ENCODE measurements around the gene TMPRSS2.

The TMPRSS2 gene

DNA sequence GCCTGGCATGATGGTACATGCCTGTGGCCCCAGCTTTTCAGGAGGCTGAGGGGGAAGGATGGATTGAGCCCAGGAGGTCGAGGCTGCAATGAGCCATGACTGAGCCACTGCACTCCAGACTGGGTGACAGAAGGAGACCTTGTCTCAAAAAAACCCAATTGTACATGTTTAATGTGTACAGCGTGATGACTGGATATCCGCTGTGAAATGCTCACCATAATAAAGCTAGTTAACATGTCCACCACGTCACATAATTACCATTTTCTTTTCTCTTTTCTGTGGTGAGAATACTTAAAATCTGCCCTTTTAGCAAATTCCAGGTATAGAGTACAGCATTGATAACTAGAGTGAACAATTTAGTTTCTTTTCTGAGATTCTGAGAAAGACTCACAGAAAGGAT, 24.0 kb downstream of the TMPRSS2 start:
- no peak overlapping the region for H3K4me2 ChIP-seq

DNA sequence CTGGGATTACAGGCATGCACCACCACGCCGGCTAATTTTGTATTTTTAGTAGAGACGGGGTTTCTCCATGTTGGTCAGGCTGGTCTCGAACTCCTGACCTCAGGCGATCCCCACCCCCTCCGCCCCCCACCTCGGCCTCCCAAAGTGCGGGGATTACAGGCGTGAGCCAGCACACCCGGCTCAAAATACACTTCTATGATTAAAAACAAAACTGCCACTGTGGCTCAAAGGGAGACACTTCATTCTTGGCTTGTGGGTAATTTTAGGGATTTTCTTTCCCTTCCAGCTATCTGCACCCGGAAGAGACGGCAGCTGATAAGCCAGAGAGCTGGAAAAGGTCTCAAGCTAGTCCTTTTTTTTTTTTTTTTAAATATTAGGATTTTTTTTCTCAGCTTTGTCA, 24.5 kb downstream of the TMPRSS2 start:
- H3K27ac ChIP-seq, result no peak overlapping the region
- no peaks in the 10 kb centered on the region for H3K36me3 ChIP-seq
- H3K9ac ChIP-seq, result no peak overlapping the region
- no peaks in the 10 kb centered on the region for H3K9me3 ChIP-seq
- no peak for TF ChIP-seq Cebpa-rat (IDR thresholded peaks at IDR 0.05)
- H3K4me2 ChIP-seq, result no peak overlapping the region
- peaks cover 26% of the 10 kb centered on the region for H3K4me1 ChIP-seq
- no peak overlapping the region for H3K4me3 ChIP-seq
- no peaks in the 10 kb centered on the region for H3K27me3 ChIP-seq
- H4K20me1 ChIP-seq, result no peaks in the 10 kb centered on the region

More for the DNA sequence above, 24.0 kb downstream of the TMPRSS2 start:
- no peak for TF ChIP-seq Cebpa-rat (IDR thresholded peaks at IDR 0.05)
- no peaks in the 10 kb centered on the region for H3K36me3 ChIP-seq
- H3K27ac ChIP-seq, result no peak overlapping the region
- no peaks in the 10 kb centered on the region for H3K9me3 ChIP-seq
- H3K27me3 ChIP-seq, result no peaks in the 10 kb centered on the region
- H3K4me3 ChIP-seq, result no peak overlapping the region
- no peaks in the 10 kb centered on the region for H4K20me1 ChIP-seq
- no peak overlapping the region for H3K9ac ChIP-seq
- peaks cover 21% of the 10 kb centered on the region for H3K4me1 ChIP-seq

DNA sequence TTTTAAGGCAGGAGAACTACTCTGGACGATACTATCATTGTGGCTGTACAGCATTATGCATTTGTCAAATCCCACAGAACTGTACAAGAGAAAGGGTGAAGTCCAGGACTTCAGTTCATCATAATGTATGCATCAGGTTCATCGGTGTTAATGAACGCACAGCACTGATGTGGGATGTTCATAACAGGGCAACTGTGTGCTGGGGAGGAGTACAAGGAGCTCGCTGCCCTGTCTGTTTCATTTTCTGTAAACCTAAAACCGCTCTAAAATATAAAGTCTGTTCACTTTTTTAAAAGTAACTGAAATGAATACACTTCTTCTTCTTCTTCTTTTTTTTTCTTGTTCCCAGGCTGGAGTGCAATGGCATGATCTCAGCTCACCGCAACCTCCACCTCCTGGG, 25.0 kb downstream of the TMPRSS2 start:
- Histone ChIP-seq H4K20me1 (no peaks in the 10 kb centered on the region), H3K27me3 (no peaks in the 10 kb centered on the region), H3K36me3 (no peaks in the 10 kb centered on the region), H3K27ac (no peak overlapping the region), H3K4me1 (peaks cover 30% of the 10 kb centered on the region), H3K9me3 (no peaks in the 10 kb centered on the region), H3K4me2 (peak overlapping the region; percentile 32; the same call in 1 of the 2 replicates), H3K9ac (no peak overlapping the region), H3K4me3 (no peak overlapping the region)
- TF ChIP-seq Cebpa-rat (IDR thresholded peaks at IDR 0.05), result no peak

DNA sequence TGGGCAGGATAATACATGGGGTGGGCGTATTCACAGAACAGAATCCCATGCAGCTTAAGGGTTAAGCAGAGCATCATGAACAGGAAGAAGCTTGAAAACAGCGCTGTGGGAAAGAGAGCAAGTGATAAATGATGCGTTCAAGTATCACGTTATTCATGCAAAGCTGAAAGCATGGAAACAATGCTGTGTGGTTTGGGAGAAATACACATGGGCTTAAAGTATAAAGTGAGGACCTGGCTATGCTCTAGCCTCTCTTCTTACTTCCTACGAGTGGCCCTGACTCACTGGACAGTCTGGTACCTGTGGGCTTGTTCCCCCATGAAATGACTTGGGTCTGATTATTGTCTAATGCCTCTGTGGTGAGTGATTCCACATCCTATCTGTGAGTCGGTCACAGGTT, 25.7 kb downstream of the TMPRSS2 start:
- Histone ChIP-seq H4K20me1 (no peaks in the 10 kb centered on the region), H3K27me3 (no peaks in the 10 kb centered on the region), H3K9me3 (no peaks in the 10 kb centered on the region), H3K4me2 (peak overlapping the region; percentile 32), H3K4me3 (no peak overlapping the region), H3K9ac (no peak overlapping the region), H3K4me1 (peaks cover 37% of the 10 kb centered on the region), H3K36me3 (no peaks in the 10 kb centered on the region), H3K27ac (no peak overlapping the region)
- no peak for TF ChIP-seq Cebpa-rat (IDR thresholded peaks at IDR 0.05)

DNA sequence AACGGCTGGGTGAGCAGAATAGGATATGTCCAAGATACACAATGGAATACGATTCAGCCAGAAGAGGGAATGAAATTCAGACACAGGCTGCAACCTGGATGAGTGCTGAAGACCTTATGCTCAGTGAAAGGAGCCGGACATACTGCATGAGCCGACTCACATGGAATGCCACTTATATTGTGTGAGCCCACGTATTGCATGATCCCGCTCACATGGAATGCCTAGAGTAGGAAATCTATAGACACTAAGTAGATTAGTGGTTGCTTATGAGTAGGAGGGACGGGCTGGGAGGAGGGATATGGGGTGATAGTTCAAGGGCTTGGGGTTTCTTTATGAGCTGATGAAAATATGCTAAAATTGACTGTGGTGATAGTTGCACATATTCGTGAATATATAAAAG, 26.8 kb downstream of the TMPRSS2 start:
- no peaks in the 10 kb centered on the region for H3K36me3 ChIP-seq
- no peak overlapping the region for H3K9ac ChIP-seq
- H3K4me2 ChIP-seq, result no peak overlapping the region
- no peak overlapping the region for H3K4me3 ChIP-seq
- TF ChIP-seq Cebpa-rat (IDR thresholded peaks at IDR 0.05), result no peak
- H3K27me3 ChIP-seq, result no peaks in the 10 kb centered on the region
- no peak overlapping the region for H3K27ac ChIP-seq
- no peaks in the 10 kb centered on the region for H3K9me3 ChIP-seq
- no peaks in the 10 kb centered on the region for H4K20me1 ChIP-seq
- peaks cover 45% of the 10 kb centered on the region for H3K4me1 ChIP-seq

DNA sequence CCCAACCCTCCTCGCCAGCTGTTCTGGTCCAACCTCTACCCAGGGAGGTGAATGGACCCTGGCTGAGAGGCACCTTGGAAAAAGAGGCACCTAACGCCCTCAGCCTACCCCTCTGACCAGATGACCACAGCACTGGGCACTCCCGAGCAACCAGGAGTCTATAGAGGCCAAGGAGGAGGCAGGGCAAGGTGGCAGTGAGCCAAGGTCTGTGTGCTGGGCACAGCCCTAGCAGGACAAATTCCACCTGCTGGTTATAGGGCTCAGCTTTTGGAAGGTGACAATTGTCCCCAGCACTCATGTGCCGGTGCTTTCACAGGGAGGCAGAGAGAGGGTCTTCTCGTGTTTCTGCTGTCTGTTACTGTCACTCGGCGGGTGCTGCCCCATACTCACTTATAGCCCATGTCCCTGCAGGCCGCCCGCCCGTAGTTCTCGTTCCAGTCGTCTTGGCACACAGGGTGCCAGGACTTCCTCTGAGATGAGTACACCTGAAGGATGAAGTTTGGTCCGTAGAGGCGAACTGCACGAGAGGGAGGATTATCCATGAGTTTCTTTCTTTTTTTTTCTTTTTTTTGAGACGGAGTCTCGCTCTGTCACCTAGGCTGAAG, 27.8 kb downstream of the TMPRSS2 start:
- no peaks in the 10 kb centered on the region for H3K36me3 ChIP-seq
- no peak overlapping the region for H3K27ac ChIP-seq
- TF ChIP-seq Cebpa-rat (IDR thresholded peaks at IDR 0.05), result no peak
- no peaks in the 10 kb centered on the region for H3K9me3 ChIP-seq
- no peak overlapping the region for H3K4me3 ChIP-seq
- no peak overlapping the region for H3K4me2 ChIP-seq
- H3K9ac ChIP-seq, result no peak overlapping the region
- peaks cover 39% of the 10 kb centered on the region for H3K4me1 ChIP-seq
- no peaks in the 10 kb centered on the region for H4K20me1 ChIP-seq
- no peaks in the 10 kb centered on the region for H3K27me3 ChIP-seq

DNA sequence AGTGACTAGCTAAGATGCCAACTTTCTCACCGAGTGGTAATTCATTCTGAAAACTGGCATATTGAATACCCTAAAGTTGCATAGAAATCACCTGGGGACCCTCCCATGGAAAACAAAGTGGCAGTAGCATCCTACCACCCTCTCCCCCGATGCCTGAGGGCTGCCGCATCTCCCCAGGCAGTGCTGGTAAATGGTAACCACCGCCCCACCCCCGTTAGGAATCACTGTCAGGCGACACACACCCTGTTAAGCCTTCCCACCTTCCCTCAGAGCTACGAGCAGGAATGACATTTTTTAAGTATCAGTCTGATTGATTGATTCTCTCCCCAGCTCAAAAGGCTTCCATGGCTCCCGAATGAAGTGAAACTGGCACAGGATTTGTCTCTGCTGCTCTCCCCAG, 28.3 kb downstream of the TMPRSS2 start:
- no peaks in the 10 kb centered on the region for H3K36me3 ChIP-seq
- no peak overlapping the region for H3K4me3 ChIP-seq
- no peak overlapping the region for H3K9ac ChIP-seq
- H4K20me1 ChIP-seq, result no peaks in the 10 kb centered on the region
- no peaks in the 10 kb centered on the region for H3K27me3 ChIP-seq
- no peak overlapping the region for H3K27ac ChIP-seq
- peaks cover 39% of the 10 kb centered on the region for H3K4me1 ChIP-seq
- H3K9me3 ChIP-seq, result no peaks in the 10 kb centered on the region
- H3K4me2 ChIP-seq, result no peak overlapping the region
- no peak for TF ChIP-seq Cebpa-rat (IDR thresholded peaks at IDR 0.05)

DNA sequence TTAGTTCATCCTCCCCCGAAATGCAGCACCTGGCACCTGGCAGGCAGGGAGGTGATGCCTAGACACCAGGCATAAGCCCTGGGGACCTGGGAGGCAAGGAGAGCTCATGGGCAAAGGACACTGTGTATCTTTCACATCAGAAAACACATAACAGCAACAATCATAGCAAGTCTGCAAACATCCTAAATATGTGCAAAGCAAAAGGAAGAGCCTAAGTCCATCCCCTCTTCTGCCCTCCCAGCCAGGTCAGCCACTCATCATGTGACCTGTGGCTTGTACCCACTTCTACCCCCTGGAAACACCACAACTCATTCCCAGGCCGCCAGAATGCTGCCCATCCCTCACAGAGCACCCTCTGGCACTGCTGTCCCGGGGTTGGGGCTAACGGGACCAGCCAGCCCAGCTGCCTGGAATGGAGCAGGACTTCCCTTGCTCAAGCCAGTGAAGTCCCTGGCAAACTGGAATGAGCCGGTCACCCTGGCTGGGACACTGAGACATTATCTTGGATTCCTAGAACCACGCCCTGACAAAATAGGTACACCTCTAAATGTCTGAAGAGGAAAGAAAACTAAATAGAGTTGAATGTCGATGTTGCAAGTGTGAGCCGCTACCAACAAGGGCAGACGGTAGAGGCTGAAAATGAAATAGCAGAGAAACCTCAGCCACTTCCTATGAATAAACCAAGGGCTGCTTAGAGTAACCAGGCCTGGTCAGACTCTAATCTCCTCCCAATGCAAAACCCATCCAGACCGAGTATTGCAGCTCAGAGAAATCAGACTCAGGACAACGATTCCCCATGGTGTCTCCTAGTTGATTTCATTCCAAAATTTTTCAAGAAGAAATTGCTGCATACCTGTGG, 29.4 kb downstream of the TMPRSS2 start:
- peak overlapping the region; percentile 77 for H3K4me2 ChIP-seq
- H4K20me1 ChIP-seq, result no peaks in the 10 kb centered on the region
- TF ChIP-seq Cebpa-rat (IDR thresholded peaks at IDR 0.05), result no peak
- H3K27me3 ChIP-seq, result no peaks in the 10 kb centered on the region
- 0 out of 2 replicates have a peak overlapping the region, but pooled peaks have one; percentile 45 for H3K27ac ChIP-seq
- H3K36me3 ChIP-seq, result no peaks in the 10 kb centered on the region
- peaks cover 39% of the 10 kb centered on the region for H3K4me1 ChIP-seq
- no peaks in the 10 kb centered on the region for H3K9me3 ChIP-seq
- H3K9ac ChIP-seq, result 0 out of 2 replicates have a peak overlapping the region, but pooled peaks have one; percentile 35
- H3K4me3 ChIP-seq, result no peak overlapping the region

DNA sequence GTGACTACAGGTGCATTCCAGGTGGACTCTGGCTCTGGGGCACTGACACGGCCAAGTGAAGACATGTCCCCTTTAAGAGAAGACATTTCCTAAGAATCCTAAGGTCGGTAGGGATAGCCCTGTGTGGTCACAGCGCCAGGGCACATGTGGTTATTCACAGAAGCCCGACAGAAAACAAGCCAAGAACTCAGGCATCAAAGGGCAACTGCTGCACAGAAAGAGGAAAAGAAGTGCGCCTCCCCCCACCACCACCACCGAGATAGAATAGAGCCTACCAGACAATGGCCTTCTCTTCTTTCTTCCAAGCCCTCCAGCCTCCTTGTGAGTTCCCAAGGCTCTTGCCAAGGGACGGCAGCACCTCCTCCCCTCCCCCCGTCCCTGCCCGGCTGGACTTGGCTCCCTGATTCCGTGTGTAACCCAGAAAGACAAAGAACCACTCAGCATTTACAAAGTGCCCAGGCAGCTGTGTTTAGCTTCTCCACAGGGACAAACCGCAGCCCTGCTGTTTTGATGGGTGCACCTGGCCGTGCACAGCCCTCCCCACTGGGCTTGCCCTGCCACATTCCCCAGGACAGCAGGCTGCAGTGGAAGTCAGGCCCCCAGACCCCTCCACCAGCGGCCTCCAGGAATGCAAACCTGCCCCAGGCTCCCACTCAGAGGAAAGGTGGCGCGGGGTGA, 30.2 kb downstream of the TMPRSS2 start:
- H3K4me1 ChIP-seq, result peaks cover 45% of the 10 kb centered on the region
- no peak overlapping the region for H3K4me3 ChIP-seq
- H4K20me1 ChIP-seq, result no peaks in the 10 kb centered on the region
- peak overlapping the region; percentile 77 for H3K4me2 ChIP-seq
- H3K9ac ChIP-seq, result peak overlapping the region; percentile 35; the same call in 1 of the 2 replicates
- TF ChIP-seq Cebpa-rat (IDR thresholded peaks at IDR 0.05), result no peak
- no peaks in the 10 kb centered on the region for H3K9me3 ChIP-seq
- H3K36me3 ChIP-seq, result no peaks in the 10 kb centered on the region
- peak overlapping the region; percentile 45 for H3K27ac ChIP-seq
- no peaks in the 10 kb centered on the region for H3K27me3 ChIP-seq

Measured in BLaER1 (cell line).